T-helper 1 cell (primary cell): Measurements from ENCODE around the gene KHDC1.
"Not testable (repeated sequence)": the region's sequence is repeated elsewhere in the genome, so short reads cannot be mapped to it uniquely, and the experiment has no call there.

ENCODE experiments used
- DNase-seq, 5 donors: peaks; one replicate each; pipeline ENCODE4 v3.0.0-alpha.2; 2012 to 2020

Gene KHDC1

DNA sequence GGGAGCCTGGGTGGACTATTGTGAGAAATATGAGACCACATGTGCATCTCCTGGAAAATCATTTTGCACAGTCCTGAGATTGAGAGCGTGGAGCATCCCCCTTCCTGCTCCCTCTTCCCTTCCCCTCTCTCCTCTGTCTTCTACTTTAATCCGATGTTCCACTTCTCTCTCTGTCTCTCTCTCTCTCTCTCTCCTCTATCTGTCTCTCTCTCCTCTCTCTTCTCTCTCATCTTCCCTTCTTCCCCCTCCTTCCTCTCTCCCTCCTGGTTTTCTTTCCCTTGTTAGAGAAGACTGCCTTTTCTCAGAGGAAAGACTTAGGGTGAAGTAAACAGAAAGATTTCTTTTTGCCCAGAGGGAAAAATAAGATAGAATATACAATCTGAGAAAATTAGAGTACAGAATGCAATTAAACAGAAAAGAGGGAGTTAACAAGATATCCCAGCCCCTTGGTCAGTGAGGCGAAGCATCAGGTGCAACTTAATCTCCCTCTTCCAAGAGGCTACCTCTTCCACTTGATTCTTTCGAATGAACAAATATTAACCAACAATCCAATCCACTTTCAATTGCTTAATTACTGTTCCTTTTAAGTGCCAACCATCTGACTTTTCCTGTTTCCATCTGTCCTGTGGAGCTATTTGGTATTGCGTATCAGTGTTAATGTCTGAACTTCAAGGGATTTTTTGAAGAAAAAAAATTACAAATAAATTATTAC, 14.6 kb downstream of the KHDC1 start:
- no peak for DNase-seq

GRCh38 chr6:73242001-73242400, 21.0 kb downstream of the KHDC1 start:
- DNase-seq: no peak

DNA sequence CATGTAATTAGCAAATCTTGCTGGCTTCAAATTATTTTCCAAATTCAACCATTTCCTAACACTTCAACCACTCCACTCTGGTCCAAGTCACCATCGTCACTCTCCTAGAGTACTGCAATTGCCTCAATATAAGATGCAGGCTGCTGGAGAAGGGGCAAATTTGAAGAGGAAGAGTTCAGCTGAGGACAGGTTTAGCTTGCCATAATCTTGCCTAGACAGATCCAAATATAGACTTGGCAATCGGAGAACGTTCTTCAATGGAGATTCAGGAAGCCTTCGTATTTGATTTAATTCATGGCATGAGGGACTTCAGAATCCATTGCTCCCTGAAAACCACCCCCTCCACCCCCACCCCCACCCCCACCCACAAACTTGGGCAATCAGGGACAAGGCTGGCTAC, 22.3 kb downstream of the KHDC1 start:
- no peak for DNase-seq

- DNase-seq: no peak
These were observed 26.7 kb downstream of the KHDC1 start for GRCh38 chr6:73236144-73236750.

GRCh38 chr6:73234733-73235132, 28.3 kb downstream of the KHDC1 start:
- no peak for DNase-seq

DNA sequence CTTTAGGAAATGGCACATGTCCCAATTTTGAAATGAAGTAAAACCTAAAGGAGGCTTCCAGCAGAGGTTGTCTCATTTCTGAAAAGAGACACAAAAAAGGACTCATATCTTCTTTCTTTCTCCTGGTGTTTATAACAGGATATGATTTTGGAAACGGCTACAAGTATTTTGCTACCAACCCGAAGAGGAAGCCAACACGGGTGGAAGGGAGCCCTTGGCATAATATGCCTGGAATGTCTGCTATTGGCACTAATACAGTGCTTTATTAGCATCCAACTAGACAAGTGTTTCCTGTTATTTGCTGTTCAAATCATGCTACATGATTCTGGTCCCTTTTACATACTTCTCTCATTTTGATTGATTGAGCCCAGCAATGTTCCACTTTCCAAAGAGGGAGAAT, 29.0 kb downstream of the KHDC1 start:
- not testable (repeated sequence) for DNase-seq

- DNase-seq: no peak
These were observed 29.9 kb downstream of the KHDC1 start for GRCh38 chr6:73233048-73233447.

DNA sequence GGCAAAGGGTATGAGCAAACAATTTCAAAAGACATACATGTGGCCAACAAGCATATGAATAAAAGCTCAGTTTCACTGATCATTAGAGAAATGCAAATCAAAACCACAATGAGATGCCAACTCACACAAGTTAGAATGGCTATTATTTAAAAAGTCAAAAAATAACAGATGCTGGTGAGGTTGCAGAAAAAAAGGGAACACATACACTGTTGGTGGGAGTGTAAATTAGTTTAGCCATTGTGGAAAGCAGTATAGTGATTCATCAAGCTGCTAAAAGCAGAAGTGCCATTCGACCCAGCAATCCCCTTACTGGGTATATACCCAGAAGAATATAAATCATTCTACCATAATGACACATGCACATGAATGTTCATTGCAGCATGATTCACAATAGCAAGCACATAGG, 31.0 kb downstream of the KHDC1 start:
- no peak for DNase-seq

DNA sequence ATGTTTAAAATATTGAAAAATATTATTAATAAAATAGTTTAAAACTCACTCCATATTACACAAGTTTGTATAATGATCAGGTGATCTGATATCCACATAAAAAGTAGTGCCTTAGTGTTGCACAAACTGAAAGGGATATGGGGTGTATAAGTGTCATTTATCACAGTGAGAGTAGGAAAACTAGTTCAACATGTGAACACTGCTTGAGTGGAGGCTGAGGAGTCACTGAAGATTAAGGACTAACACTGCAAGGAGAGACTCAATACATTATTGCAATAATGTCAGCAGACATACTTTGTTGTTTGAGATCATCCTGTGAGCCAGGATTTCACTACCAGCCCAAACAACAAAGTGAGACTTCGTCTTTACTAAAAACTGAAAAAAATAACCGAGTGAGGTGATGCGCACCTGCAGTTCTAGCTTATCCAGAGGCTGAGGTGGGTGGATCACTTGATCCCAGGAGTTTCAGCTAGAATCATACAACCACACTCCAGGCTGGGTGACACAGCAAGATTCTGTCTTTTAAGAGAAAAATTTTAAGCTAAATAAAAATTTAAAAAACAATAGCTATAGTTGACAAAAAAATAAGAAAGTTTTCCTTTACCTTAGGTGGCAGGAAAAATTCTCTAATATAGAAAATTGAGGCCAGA, 35.3 kb downstream of the KHDC1 start:
- no peak for DNase-seq

- no peak for DNase-seq
These were observed 37.6 kb downstream of the KHDC1 start, which contains the start of gene KHDC1L for GRCh38 chr6:73225396-73225795. KHDC1L (minus strand) TSS chr6:73225496; CDS start chr6:73225408, 88 bp downstream.

GRCh38 chr6:73216859-73217258, 46.1 kb downstream of the KHDC1 start:
- no peak for DNase-seq

DNA sequence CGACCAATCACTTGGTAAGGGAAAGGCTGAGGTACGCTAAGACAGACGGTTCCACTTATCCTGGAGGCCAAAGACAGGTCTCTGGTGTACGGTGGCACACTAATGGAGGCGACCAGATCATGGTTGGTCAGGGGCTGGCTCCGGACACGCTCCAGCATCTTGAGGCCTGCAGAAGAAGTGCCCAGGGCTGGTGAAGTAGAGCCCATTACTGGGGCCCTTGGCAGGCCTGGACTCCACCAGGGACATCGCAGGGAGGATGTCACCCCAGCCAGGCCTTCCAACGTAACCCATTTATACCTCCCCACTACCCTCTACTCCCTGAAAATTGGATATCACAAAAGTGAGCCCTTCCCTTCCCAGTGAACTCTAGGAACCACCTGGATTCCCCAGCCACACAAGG, 53.9 kb downstream of the KHDC1 start:
- DNase-seq: no peak

GRCh38 chr6:73207221-73207837, 55.7 kb downstream of the KHDC1 start:
- no peak for DNase-seq

- no peak for DNase-seq
These were observed 58.7 kb downstream of the KHDC1 start for GRCh38 chr6:73204252-73204651.

GRCh38 chr6:73203098-73203497, 59.9 kb downstream of the KHDC1 start:
- DNase-seq: no peak

DNA sequence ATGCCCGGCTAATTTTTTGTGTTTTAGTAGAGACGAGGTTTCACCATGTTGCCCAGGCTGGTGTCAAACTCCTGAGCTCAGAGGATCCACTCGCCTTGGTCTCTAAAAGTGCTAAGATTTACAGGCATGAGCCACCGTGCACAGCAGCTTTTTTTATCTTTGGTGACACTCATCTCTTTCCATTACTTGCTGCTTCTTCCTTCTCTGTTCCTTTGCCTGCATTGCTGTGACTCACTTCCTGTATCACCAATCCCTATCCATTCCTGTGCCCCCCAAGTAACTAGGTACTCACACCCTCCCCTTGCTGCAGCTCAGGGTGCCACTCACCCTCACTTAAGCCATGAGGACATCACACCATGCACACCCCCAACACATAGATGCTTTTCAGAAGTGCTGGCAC, 62.3 kb downstream of the KHDC1 start:
- no peak for DNase-seq

GRCh38 chr6:73200247-73200646, 62.7 kb downstream of the KHDC1 start:
- no peak for DNase-seq

- DNase-seq: no peak
These were observed 68.3 kb downstream of the KHDC1 start for GRCh38 chr6:73194744-73195143.

DNA sequence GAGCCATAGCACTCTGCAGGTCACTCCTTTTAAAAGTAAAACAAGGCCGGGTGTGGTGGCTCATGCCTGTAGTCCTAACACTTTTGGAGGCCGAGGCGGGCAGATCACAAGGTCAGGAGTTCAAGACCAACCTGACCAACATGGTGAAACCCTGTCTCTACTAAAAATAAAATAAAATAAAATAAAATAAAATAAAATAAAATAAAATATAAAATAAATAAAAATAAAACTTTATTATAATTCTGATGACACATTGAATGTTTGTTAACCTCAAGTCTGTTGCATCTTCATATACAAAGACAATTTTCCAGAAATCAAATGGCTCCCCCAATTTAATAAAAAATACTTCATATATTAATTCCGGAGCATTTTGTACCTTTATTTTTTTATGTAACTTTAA, 69.7 kb downstream of the KHDC1 start:
- not testable (repeated sequence) for DNase-seq
